AG04450 (cell line): ENCODE data around the gene RBFOX2. TPM values are rescaled to one million over a fixed set of nuclear protein-coding genes. Genes with fewer than 3 reads are reported as not detected.

Source experiments
- CTCF ChIA-PET: fragments of 300-600, 350-600 bp; formaldehyde crosslinking; extraction: SDS; loops from one replicate; lab custom pipeline; 2022; ENCODE audit warnings: antibody characterized with exemption, inconsistent platforms; lab: Charles Lee
- POLR2A ChIA-PET: fragments of 350-600 bp; formaldehyde crosslinking; extraction: SDS; loops from one replicate; lab custom pipeline; 2021; ENCODE audit warnings: antibody characterized with exemption, inconsistent platforms; lab: Yijun Ruan, JAX
- DNase-seq: peaks from one replicate; pipeline ENCODE4 v3.0.0-alpha.2; 2011; ENCODE audit warnings: low read depth, low spot score
- H3K27ac ChIP-seq: one replicate; pipeline ENCODE4 v1.5.1; 2012; ENCODE audit warnings: low read depth, low read length, control low read depth
- H3K27me3 ChIP-seq: one replicate; pipeline ENCODE4 v1.6.0; 2012; ENCODE audit warnings: low read length; ENCODE audit not compliant: control insufficient read depth, insufficient read depth
- H3K4me3 ChIP-seq: 2 replicates; pipeline ENCODE4 v1.5.1; 2011; ENCODE audit warnings: mild to moderate bottlenecking, low read depth, low read length, control low read depth
- H3K9me3 ChIP-seq: 2 replicates; pipeline ENCODE4 v1.5.1; 2012; ENCODE audit warnings: low read length; ENCODE audit not compliant: control insufficient read depth, insufficient read depth
- CTCF ChIP-seq: IDR thresholded peaks from 2 replicates; pipeline ENCODE4 v1.5.1; 2011; ENCODE audit warnings: low read depth, low read length, control low read depth, inconsistent platforms
- polyA plus RNA-seq: library from polyadenylated mRNA; depleted of rRNA; stranded (reverse); fragments of >200 nt; gene quantifications from 2 replicates; pipeline ENCODE4 v1.2.3, GENCODE V29; 2011

Gene RBFOX2
- polyA plus RNA-seq, 1 experiment, result 288 TPM

DNA sequence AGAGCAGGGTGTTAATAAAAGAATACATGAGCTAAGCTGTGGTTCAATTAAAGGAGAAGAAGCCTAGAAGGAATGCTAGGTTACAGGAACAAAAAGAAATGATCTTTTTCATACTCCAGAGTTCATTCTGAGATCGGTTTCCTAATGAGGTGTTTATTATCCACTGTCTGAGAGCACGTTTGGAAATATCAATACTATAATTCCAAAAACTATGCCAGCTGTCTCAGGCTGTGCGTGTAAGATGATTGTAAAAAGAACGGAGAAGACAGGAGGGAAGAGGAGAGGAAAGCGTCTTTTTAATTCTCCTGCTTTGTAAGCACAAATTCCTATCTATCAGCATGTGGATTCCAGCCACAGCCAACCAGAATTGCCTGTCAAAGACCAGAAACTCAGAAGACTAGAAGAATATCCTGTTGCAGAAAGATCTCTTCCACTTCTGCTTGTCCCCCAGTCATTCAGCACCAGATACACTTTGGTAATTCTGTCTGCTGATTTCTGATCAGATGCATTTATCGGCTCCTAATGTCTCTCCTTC lies 285.2 kb downstream of the RBFOX2 start:
- H3K27ac ChIP-seq, result peak overlapping the region; percentile 22
- no peaks in the 10 kb centered on the region for H3K27me3 ChIP-seq
- TF ChIP-seq CTCF, result no peak
- ChIA-PET CTCF (no interaction called here), POLR2A (no interaction called here)
- H3K9me3 ChIP-seq, result no peaks in the 10 kb centered on the region
- no peak overlapping the region for H3K4me3 ChIP-seq
- no peak for DNase-seq

- Histone ChIP-seq H3K9me3 (no peaks in the 10 kb centered on the region), H3K4me3 (no peak overlapping the region), H3K27me3 (no peaks in the 10 kb centered on the region), H3K27ac (peak overlapping the region; percentile 59)
- TF ChIP-seq CTCF, result no peak
- POLR2A ChIA-PET, result interaction anchor here (0.6 kb wide), 1 partner anchor 113 kb away, joined by 4 read pairs; no protein-coding TSS in a partner anchor
- CTCF ChIA-PET, result interaction anchor here (1.4 kb wide), 1 partner anchor 382 kb away, joined by 3 read pairs; no protein-coding TSS in a partner anchor
- DNase-seq, result no peak
These were observed 286.1 kb downstream of the RBFOX2 start for GRCh38 chr22:35742342-35743100.

DNA sequence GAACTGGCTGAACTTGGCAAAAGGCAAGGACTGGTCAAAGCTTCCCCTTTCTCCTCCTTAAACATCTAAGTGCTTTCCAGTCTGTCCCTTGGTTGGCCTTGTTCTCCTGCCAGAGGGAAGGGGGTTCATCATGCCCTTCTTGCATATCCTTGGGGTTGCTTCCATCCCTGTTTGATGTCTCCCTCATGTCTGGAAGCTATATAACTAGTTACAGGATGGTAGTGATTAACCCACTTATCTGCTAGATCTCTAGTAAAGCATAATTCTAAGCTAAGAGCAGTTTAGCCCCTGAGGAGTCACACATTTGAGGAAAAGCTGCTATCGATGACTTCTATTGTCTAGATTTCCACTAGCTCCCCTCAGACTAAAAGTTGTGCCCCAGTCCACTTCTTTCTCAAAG lies 288.0 kb downstream of the RBFOX2 start:
- H3K4me3 ChIP-seq, result no peak overlapping the region
- no peak for DNase-seq
- CTCF ChIA-PET, result interaction anchor here (1.3 kb wide), 1 partner anchor 56 kb away, joined by 5 read pairs; no protein-coding TSS in a partner anchor
- TF ChIP-seq CTCF, result no peak
- no peaks in the 10 kb centered on the region for H3K9me3 ChIP-seq
- H3K27ac ChIP-seq, result no peak overlapping the region
- POLR2A ChIA-PET, result no interaction called here
- no peaks in the 10 kb centered on the region for H3K27me3 ChIP-seq

DNA sequence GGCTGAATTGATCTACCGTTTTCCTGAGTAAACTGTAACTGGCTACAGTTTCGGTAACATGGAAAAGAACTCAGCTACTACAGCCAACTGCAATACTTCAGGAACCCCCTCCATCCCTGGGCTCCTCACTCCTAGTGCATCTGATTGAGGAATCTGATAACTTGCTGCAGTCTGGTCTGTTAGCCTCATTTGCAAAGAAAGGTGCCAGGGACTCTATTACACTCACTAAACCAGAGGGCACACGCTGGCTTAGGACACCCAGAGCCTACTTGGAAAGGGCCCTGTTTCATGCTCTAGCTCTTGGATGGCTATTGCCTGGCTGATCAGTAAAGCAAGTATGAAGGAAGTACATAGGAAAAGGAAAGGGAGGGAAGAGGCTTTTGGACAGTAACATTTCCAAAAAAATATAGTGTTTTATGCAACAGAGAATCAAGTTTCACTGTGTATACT lies 288.7 kb downstream of the RBFOX2 start:
- Histone ChIP-seq H3K27me3 (no peaks in the 10 kb centered on the region), H3K4me3 (no peak overlapping the region), H3K27ac (no peak overlapping the region), H3K9me3 (no peaks in the 10 kb centered on the region)
- TF ChIP-seq CTCF, result no peak
- ChIA-PET POLR2A (no interaction called here), CTCF (interaction anchor here (1.2 kb wide), 1 partner anchor 55 kb away, joined by 4 read pairs; no protein-coding TSS in a partner anchor)
- DNase-seq, result no peak
